HepG2 (cell line): Measurements from ENCODE around the gene VCL. TPM values are rescaled to one million over a fixed set of nuclear protein-coding genes. Genes with fewer than 3 reads are reported as not detected.

Experiments
- ATAC-seq: fragments of 200-7000 bp; cut with Tn5 transposase; 3 replicates; pipeline ENCODE4 v1.9.1; 2020; ENCODE audit warnings: mild to moderate bottlenecking, moderate library complexity
- BruUV-seq: library from RNA; stranded (reverse); fragments of 400-500 nt; replicated peaks from 2 replicates; lab custom pipeline; 2021; lab: Mats Ljungman, UMichigan
- CTCF ChIA-PET: fragments of 300-600 bp; formaldehyde crosslinking; extraction: SDS; loops from one replicate; lab custom pipeline; 2021; ENCODE audit warnings: low total read pairs, inconsistent platforms, low intra/inter-chr PET ratio; lab: Yijun Ruan, JAX
- POLR2A ChIA-PET: fragments of 350-600 bp; sonication (Branson Sonifier 250); formaldehyde crosslinking; loops from one replicate; lab custom pipeline; 2020; ENCODE audit warnings: antibody characterized with exemption, inconsistent platforms; lab: Yijun Ruan, JAX
- DNase-seq: peaks from one replicate; pipeline ENCODE4 v3.0.0-alpha.2; 2015; ENCODE audit warnings: low spot score
- FAIRE-seq: peaks from 3 replicates; lab custom pipeline; 2011; peaks lifted over from hg19 to GRCh38; lab: Jason Lieb, UNC
- H2AFZ ChIP-seq: one replicate; pipeline ENCODE4 v1.6.1; 2011; ENCODE audit warnings: low read length, inconsistent platforms
- H3K27ac ChIP-seq: fragments of 300-600 bp; 3 replicates; pipeline ENCODE4 v1.8.0; 2011; ENCODE audit warnings: mixed run types, mild to moderate bottlenecking, mixed read lengths, low read length, inconsistent platforms; ENCODE audit not compliant: insufficient read depth; ENCODE audit errors: extremely low read length
- H3K27me3 ChIP-seq, 2 experiments: fragments of 200-600 bp in 1 of 2; 2 replicates in 1 of 2; 3 replicates in 1 of 2; pipeline versions ENCODE4 v1.6.0 to v1.8.0; 2011; ENCODE audit warnings: low read length in 2 of 2, mild to moderate bottlenecking in 2 of 2, moderate library complexity in 2 of 2, inconsistent platforms in 1 of 2; ENCODE audit not compliant: insufficient read depth in 2 of 2, control insufficient read depth in 1 of 2
- H3K36me3 ChIP-seq, 2 experiments: fragments of 200-600 bp in 1 of 2; replicated peaks in 1 of 2; 2 replicates in 1 of 2; 3 replicates in 1 of 2; pipeline versions ENCODE4 v1.5.1 to v1.8.0; 2011; ENCODE audit warnings: low read length in 2 of 2, inconsistent platforms in 1 of 2; ENCODE audit not compliant: insufficient read depth in 2 of 2, control insufficient read depth in 1 of 2
- H3K4me1 ChIP-seq: 2 replicates; pipeline ENCODE4 v1.5.1; 2012; ENCODE audit warnings: low read length, inconsistent platforms; ENCODE audit not compliant: insufficient read depth
- H3K4me2 ChIP-seq: 2 replicates; pipeline ENCODE4 v1.6.0; 2011; ENCODE audit warnings: low read depth, low read length, inconsistent platforms
- H3K4me3 ChIP-seq, 3 experiments: fragments of 200-600 bp in 1 of 3; sonication (generic), shearing (Covaris generic) in 1 of 3; replicated peaks in 1 of 3; 2 replicates each; pipeline ENCODE4 v1.5.1; 2011 to 2016; ENCODE audit warnings: low read length in 3 of 3, inconsistent platforms in 2 of 3, low read depth in 2 of 3, mild to moderate bottlenecking in 2 of 3, control low read depth in 1 of 3, mixed read lengths in 1 of 3; ENCODE audit not compliant: insufficient read depth in 1 of 3
- H3K79me2 ChIP-seq: one replicate; pipeline ENCODE4 v1.6.1; 2011; ENCODE audit warnings: low read length, inconsistent platforms; ENCODE audit not compliant: insufficient read depth
- H3K9ac ChIP-seq: 2 replicates; pipeline ENCODE4 v1.6.0; 2011; ENCODE audit warnings: mild to moderate bottlenecking, low read depth, low read length, inconsistent platforms; ENCODE audit not compliant: insufficient read depth
- H3K9me3 ChIP-seq: 2 replicates; pipeline ENCODE4 v1.5.1; 2012; ENCODE audit warnings: mild to moderate bottlenecking, low read length
- H4K20me1 ChIP-seq: 2 replicates; pipeline ENCODE4 v1.6.0; 2011; ENCODE audit warnings: inconsistent platforms, mild to moderate bottlenecking, low read length, moderate library complexity; ENCODE audit not compliant: insufficient read depth
- CENPX ChIP-seq: sonication (generic); formaldehyde crosslinking; IDR thresholded peaks from 2 replicates; pipeline ENCODE4 v1.9.0; 2021; ENCODE audit warnings: mild to moderate bottlenecking, missing genetic modification reagents, moderate library complexity
- FOXM1 ChIP-seq: sonication (generic); formaldehyde crosslinking; IDR thresholded peaks from 2 replicates; pipeline ENCODE4 v1.5.0; 2020; ENCODE audit warnings: missing genetic modification reagents
- GTF2F1 ChIP-seq: fragments of 150-350 bp; IDR thresholded peaks from 2 replicates; pipeline ENCODE4 v1.6.1; 2014; ENCODE audit warnings: low read length
- JUN ChIP-seq: sonication (generic); formaldehyde crosslinking; IDR thresholded peaks from 2 replicates; pipeline ENCODE4 v1.4.0; 2020; ENCODE audit warnings: mild to moderate bottlenecking, missing genetic modification reagents
- KDM5A ChIP-seq: fragments of 200-600 bp; sonication (generic); IDR thresholded peaks from 2 replicates; pipeline ENCODE4 v1.7.0; 2018; ENCODE audit warnings: antibody characterized with exemption, mild to moderate bottlenecking, low read length, borderline replicate concordance
- KDM6A ChIP-seq: IDR thresholded peaks from 2 replicates; pipeline ENCODE4 v1.6.1; 2016; ENCODE audit warnings: low read depth
- MTF2 ChIP-seq: sonication (generic); formaldehyde crosslinking; IDR thresholded peaks from 2 replicates; pipeline ENCODE4 v1.5.0; 2020; ENCODE audit warnings: missing genetic modification reagents, borderline replicate concordance
- SALL2 ChIP-seq: sonication (generic); formaldehyde crosslinking; IDR thresholded peaks from 2 replicates; pipeline ENCODE4 v1.8.1; 2023; ENCODE audit warnings: mild to moderate bottlenecking, missing genetic modification reagents, inconsistent platforms
- ZNF207 ChIP-seq: fragments of 450-650 bp; IDR thresholded peaks from 2 replicates; pipeline ENCODE4 v1.6.1; 2016; ENCODE audit warnings: antibody characterized with exemption, borderline replicate concordance
- ZNF883 ChIP-seq: sonication (generic); formaldehyde crosslinking; IDR thresholded peaks from 2 replicates; pipeline ENCODE4 v1.5.1; 2020; ENCODE audit warnings: mild to moderate bottlenecking, missing genetic modification reagents; ENCODE audit errors: not compliant biosample characterization
- ZSCAN9 ChIP-seq: IDR thresholded peaks from 2 replicates; pipeline ENCODE4 v1.6.1; 2016; ENCODE audit warnings: borderline replicate concordance
- WGBS: methylation state at CpG from one replicate; pipeline ENCODE4 v1.1.6; 2017; ENCODE audit warnings: low lambda C conversion rate; 5-methylcytosine and 5-hydroxymethylcytosine counted together
- in situ Hi-C: cut with HindIII; loops from 2 replicates; pipeline ENCODE4 v1.10.0; 2017; ENCODE audit warnings: low pct_unique_long_range_greater_than_20kb; ENCODE audit not compliant: extremely low pct_ligation_motif_present
- intact Hi-C: fragments of 100-400 bp; cut with micrococcal nuclease; formaldehyde crosslinking; loops from one replicate; pipeline ENCODE4 v1.10.0; 2022; ENCODE audit not compliant: unreplicated experiment
- polyA plus RNA-seq, 8 experiments: library from polyadenylated mRNA; depleted of rRNA in 3 of 8; stranded (reverse) in 7 of 8; unstranded in 1 of 8; fragments of >200 nt; fragmentation: Illumina TruSeq in 4 of 8; extraction: Trizol in 4 of 8; gene quantifications; 2 replicates each; pipeline versions ENCODE4 v1.2.1 to v1.2.3, GENCODE V29; 2011 to 2016; ENCODE audit warnings: low read depth in 4 of 8, missing spikeins in 1 of 8, mixed read lengths in 1 of 8; ENCODE audit not compliant: insufficient read depth in 1 of 8
- total RNA-seq, 5 experiments: library from RNA; depleted of rRNA; stranded (reverse); fragments of >200 nt; fragmentation: Illumina TruSeq; extraction: Trizol; gene quantifications; 2 replicates each; pipeline ENCODE4 v1.2.3, GENCODE V29; 2016; ENCODE audit warnings: low read depth in 1 of 5
- TF ChIP-seq, protein P1 (sequence below): sonication (generic); formaldehyde crosslinking; IDR thresholded peaks from 2 replicates; pipeline ENCODE4 v1.4.0; 2020; ENCODE audit warnings: low read depth, missing genetic modification reagents
- TF ChIP-seq, protein P2 (sequence below): sonication (generic); formaldehyde crosslinking; IDR thresholded peaks from 2 replicates; pipeline ENCODE4 v1.4.0; 2020; ENCODE audit warnings: missing genetic modification reagents
- TF ChIP-seq, protein P3 (sequence below): sonication (generic); formaldehyde crosslinking; IDR thresholded peaks from 2 replicates; pipeline ENCODE4 v1.4.0; 2020; ENCODE audit warnings: mild to moderate bottlenecking, missing genetic modification reagents
- TF ChIP-seq, protein P4 (sequence below): fragments of 450-650 bp; IDR thresholded peaks from 2 replicates; pipeline ENCODE4 v1.6.1; 2017

The VCL gene
- total and polyA plus RNA-seq, 2 of the 13 experiments (the other 11 are each of a cell fraction or from before 2014, with no cell fraction given), result 17.3 to 26.9 TPM

DNA sequence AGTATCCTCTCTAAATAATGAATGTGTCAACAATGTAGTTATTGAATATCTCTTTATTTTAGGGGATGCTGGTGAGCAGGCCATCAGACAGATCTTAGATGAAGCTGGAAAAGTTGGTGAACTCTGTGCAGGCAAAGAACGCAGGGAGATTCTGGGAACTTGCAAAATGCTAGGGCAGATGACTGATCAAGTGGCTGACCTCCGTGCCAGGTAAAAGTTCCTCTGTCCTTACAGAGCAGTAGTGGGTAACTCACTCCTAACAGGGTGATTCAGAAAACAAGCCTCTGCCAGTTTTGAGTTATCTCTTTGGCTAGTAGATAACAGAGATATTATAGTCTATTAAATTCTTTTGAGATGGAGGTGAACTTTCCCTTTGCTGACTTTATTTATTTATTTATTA is 85.4 kb downstream of the VCL start (continued):
- TF ChIP-seq, protein P1, sequence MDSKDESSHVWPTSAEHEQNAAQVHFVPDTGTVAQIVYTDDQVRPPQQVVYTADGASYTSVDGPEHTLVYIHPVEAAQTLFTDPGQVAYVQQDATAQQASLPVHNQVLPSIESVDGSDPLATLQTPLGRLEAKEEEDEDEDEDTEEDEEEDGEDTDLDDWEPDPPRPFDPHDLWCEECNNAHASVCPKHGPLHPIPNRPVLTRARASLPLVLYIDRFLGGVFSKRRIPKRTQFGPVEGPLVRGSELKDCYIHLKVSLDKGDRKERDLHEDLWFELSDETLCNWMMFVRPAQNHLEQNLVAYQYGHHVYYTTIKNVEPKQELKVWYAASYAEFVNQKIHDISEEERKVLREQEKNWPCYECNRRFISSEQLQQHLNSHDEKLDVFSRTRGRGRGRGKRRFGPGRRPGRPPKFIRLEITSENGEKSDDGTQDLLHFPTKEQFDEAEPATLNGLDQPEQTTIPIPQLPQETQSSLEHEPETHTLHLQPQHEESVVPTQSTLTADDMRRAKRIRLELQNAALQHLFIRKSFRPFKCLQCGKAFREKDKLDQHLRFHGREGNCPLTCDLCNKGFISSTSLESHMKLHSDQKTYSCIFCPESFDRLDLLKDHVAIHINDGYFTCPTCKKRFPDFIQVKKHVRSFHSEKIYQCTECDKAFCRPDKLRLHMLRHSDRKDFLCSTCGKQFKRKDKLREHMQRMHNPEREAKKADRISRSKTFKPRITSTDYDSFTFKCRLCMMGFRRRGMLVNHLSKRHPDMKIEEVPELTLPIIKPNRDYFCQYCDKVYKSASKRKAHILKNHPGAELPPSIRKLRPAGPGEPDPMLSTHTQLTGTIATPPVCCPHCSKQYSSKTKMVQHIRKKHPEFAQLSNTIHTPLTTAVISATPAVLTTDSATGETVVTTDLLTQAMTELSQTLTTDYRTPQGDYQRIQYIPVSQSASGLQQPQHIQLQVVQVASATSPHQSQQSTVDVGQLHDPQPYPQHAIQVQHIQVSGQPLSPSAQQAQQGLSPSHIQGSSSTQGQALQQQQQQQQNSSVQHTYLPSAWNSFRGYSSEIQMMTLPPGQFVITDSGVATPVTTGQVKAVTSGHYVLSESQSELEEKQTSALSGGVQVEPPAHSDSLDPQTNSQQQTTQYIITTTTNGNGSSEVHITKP (CRISPR knock-in tag), result no peak
- TF ChIP-seq, protein P2, sequence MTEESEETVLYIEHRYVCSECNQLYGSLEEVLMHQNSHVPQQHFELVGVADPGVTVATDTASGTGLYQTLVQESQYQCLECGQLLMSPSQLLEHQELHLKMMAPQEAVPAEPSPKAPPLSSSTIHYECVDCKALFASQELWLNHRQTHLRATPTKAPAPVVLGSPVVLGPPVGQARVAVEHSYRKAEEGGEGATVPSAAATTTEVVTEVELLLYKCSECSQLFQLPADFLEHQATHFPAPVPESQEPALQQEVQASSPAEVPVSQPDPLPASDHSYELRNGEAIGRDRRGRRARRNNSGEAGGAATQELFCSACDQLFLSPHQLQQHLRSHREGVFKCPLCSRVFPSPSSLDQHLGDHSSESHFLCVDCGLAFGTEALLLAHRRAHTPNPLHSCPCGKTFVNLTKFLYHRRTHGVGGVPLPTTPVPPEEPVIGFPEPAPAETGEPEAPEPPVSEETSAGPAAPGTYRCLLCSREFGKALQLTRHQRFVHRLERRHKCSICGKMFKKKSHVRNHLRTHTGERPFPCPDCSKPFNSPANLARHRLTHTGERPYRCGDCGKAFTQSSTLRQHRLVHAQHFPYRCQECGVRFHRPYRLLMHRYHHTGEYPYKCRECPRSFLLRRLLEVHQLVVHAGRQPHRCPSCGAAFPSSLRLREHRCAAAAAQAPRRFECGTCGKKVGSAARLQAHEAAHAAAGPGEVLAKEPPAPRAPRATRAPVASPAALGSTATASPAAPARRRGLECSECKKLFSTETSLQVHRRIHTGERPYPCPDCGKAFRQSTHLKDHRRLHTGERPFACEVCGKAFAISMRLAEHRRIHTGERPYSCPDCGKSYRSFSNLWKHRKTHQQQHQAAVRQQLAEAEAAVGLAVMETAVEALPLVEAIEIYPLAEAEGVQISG (CRISPR knock-in tag), result no peak
- no peak for TF ChIP-seq ZSCAN9 (CRISPR knock-in tag)

DNA sequence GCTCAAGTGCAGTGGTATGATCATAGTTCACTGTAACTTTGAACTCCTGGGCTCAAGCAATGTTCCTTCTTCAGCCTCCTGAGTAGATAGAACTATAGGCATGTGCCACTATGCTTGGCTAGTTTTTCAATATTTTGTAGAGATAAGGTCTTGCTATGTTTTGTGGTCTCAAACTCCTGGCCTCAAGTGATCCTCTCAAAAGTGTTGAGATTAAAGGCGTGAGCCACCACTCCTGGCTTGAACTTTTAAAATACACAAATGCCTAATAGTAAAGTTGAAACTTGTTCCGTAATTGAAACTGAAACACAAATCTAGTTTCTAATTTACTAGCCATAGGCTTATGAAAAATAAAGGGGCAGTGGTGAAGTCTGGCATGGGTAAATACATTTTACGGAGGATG is 87.0 kb downstream of the VCL start:
- POLR2A ChIA-PET, result no interaction called here
- intact Hi-C loops (loop anchor here (10.0 kb wide), 1 partner anchor 140 kb away; no protein-coding TSS in a partner anchor), in situ Hi-C loops (loop anchor here (5.0 kb wide), 1 partner anchor 198 kb away; no protein-coding TSS in a partner anchor)
- H3K4me3 ChIP-seq, result no peak overlapping the region
- H3K4me1 ChIP-seq, result no peaks in the 10 kb centered on the region
- H3K9me3 ChIP-seq, result no peaks in the 10 kb centered on the region
- H3K9ac ChIP-seq, result no peak overlapping the region
- H3K79me2 ChIP-seq, result no peaks in the 10 kb centered on the region
- no peak overlapping the region for H3K4me2 ChIP-seq
- H3K27me3 ChIP-seq, result no peaks in the 10 kb centered on the region
- H2AFZ ChIP-seq, result no peak overlapping the region
- FAIRE-seq, result no peak
- H3K27ac ChIP-seq, result no peak overlapping the region
- H4K20me1 ChIP-seq, result no peaks in the 10 kb centered on the region
- H3K36me3 ChIP-seq, result peaks cover 3 to 22% of the 10 kb centered on the region in 2 experiments; a peak in 4 of 5 replicates
- CTCF ChIA-PET, result no interaction called here
- ATAC-seq, result no peak
- BruUV-seq, result no TSS peak
- DNase-seq, result no peak
- TF ChIP-seq MTF2 (CRISPR knock-in tag), result no peak
- no peak for TF ChIP-seq CENPX (CRISPR knock-in tag)
- no peak for TF ChIP-seq SALL2
- TF ChIP-seq KDM5A, result no peak
- no peak for TF ChIP-seq GTF2F1
- TF ChIP-seq, protein P3, sequence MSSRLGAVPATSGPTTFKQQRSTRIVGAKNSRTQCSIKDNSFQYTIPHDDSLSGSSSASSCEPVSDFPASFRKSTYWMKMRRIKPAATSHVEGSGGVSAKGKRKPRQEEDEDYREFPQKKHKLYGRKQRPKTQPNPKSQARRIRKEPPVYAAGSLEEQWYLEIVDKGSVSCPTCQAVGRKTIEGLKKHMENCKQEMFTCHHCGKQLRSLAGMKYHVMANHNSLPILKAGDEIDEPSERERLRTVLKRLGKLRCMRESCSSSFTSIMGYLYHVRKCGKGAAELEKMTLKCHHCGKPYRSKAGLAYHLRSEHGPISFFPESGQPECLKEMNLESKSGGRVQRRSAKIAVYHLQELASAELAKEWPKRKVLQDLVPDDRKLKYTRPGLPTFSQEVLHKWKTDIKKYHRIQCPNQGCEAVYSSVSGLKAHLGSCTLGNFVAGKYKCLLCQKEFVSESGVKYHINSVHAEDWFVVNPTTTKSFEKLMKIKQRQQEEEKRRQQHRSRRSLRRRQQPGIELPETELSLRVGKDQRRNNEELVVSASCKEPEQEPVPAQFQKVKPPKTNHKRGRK, result no peak
- TF ChIP-seq, protein P4, sequence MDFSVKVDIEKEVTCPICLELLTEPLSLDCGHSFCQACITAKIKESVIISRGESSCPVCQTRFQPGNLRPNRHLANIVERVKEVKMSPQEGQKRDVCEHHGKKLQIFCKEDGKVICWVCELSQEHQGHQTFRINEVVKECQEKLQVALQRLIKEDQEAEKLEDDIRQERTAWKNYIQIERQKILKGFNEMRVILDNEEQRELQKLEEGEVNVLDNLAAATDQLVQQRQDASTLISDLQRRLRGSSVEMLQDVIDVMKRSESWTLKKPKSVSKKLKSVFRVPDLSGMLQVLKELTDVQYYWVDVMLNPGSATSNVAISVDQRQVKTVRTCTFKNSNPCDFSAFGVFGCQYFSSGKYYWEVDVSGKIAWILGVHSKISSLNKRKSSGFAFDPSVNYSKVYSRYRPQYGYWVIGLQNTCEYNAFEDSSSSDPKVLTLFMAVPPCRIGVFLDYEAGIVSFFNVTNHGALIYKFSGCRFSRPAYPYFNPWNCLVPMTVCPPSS, result no peak
- TF ChIP-seq ZNF883 (CRISPR knock-in tag), result no peak
- no peak for TF ChIP-seq FOXM1
- no peak for TF ChIP-seq JUN
- TF ChIP-seq ZNF207, result no peak
- TF ChIP-seq KDM6A (CRISPR knock-in tag), result no peak
- WGBS, result over 99% methylated on average over 3 of the region's 3 CpGs
